CD4-positive, alpha-beta T cell (primary cell): ENCODE measurements around the gene SLC2A10. TPM values are rescaled to one million over a fixed set of nuclear protein-coding genes. Genes with fewer than 3 reads are reported as not detected.

ENCODE experiments used
- ATAC-seq: fragments of 200-7000 bp; cut with Tn5 transposase; one replicate; pipeline ENCODE4 v1.10.0; 2022; ENCODE audit warnings: mild to moderate bottlenecking; ENCODE audit not compliant: poor library complexity
- CTCF ChIA-PET: fragments of 350-600 bp; sonication (Branson Sonifier 250); formaldehyde crosslinking; loops from one replicate; lab custom pipeline; 2021; ENCODE audit warnings: antibody characterized with exemption, inconsistent platforms; lab: Charles Lee
- POLR2A ChIA-PET: fragments of 350-600 bp; sonication (Branson Sonifier 250); formaldehyde crosslinking; loops from one replicate; lab custom pipeline; 2021; ENCODE audit warnings: antibody characterized with exemption, inconsistent platforms; lab: Charles Lee
- DNase-seq, 14 experiments: peaks; one replicate each; pipeline ENCODE4 v3.0.0-alpha.2; 2013 to 2020; ENCODE audit warnings: mixed read lengths in 2 of 14
- H3K27ac ChIP-seq, 2 donors: one replicate each; pipeline versions ENCODE4 v1.5.1 to v1.7.0; 2013; ENCODE audit warnings: low read length in 2 of 2, low read depth in 1 of 2, mild to moderate bottlenecking in 1 of 2
- H3K27me3 ChIP-seq, 2 experiments: 1 replicate in 1 of 2; 2 replicates in 1 of 2; pipeline versions ENCODE4 v1.6.1 to v1.7.0; 2013; ENCODE audit warnings: low read length in 2 of 2, control low read depth in 1 of 2, mild to moderate bottlenecking in 1 of 2, moderate library complexity in 1 of 2; ENCODE audit not compliant: insufficient read depth in 2 of 2, control insufficient read depth in 1 of 2
- H3K36me3 ChIP-seq: one replicate; pipeline ENCODE4 v1.6.1; 2013; ENCODE audit warnings: low read length, control low read depth; ENCODE audit not compliant: insufficient read depth
- H3K4me1 ChIP-seq: one replicate; pipeline ENCODE4 v1.6.1; 2013; ENCODE audit warnings: low read length, control low read depth; ENCODE audit not compliant: insufficient read depth
- H3K4me3 ChIP-seq: one replicate; pipeline ENCODE4 v1.5.1; 2013; ENCODE audit warnings: mild to moderate bottlenecking, low read length, moderate library complexity
- H3K9me3 ChIP-seq, 2 experiments: 1 replicate in 1 of 2; 2 replicates in 1 of 2; pipeline versions ENCODE4 v1.6.1 to v1.7.0; 2013; ENCODE audit warnings: low read length in 2 of 2, mild to moderate bottlenecking in 2 of 2, control low read depth in 1 of 2, moderate library complexity in 1 of 2; ENCODE audit not compliant: control insufficient read depth in 1 of 2, insufficient read depth in 1 of 2
- H3K27ac Mint-ChIP-seq: one replicate; pipeline ENCODE4 v1.8.0; 2020; ENCODE audit warnings: mixed read lengths
- H3K27me3 Mint-ChIP-seq: one replicate; pipeline ENCODE4 v1.8.0; 2021; ENCODE audit warnings: mixed read lengths
- H3K36me3 Mint-ChIP-seq: one replicate; pipeline ENCODE4 v1.8.0; 2021; ENCODE audit warnings: low read depth, mixed read lengths
- H3K4me1 Mint-ChIP-seq: one replicate; pipeline ENCODE4 v1.8.0; 2021; ENCODE audit warnings: low read depth, mixed read lengths
- H3K4me3 Mint-ChIP-seq: one replicate; pipeline ENCODE4 v1.8.0; 2020; ENCODE audit warnings: mild to moderate bottlenecking, mixed read lengths
- H3K9me3 Mint-ChIP-seq: one replicate; pipeline ENCODE4 v1.8.0; 2020; ENCODE audit warnings: mixed read lengths
- CTCF ChIP-seq: fragments of 200-600 bp; IDR thresholded peaks from one replicate; pipeline ENCODE4 v1.8.0; 2022; ENCODE audit warnings: antibody characterized with exemption, mild to moderate bottlenecking
- intact Hi-C, 2 experiments: fragments of 100-400 bp; cut with DNase I in 1 of 2; cut with micrococcal nuclease in 1 of 2; formaldehyde crosslinking; loops; one replicate each; pipeline versions ENCODE4 v1.15.1 to v1.9.0; 2023 to 2025; cut with DNase I, micrococcal nuclease
- total RNA-seq, 174 experiments: library from RNA in 2 of 174; stranded (reverse) in 2 of 174; gene quantifications; one replicate each; pipeline ENCODE4 v1.2.3 and lab custom pipeline; 2021 to 2026

SLC2A10 gene
- total RNA-seq, 2 experiments from 2014 or later, result not detected

- peaks cover 5% of the 10 kb centered on the region for H3K4me1 Mint-ChIP-seq
- Histone ChIP-seq H3K27me3 (peaks cover 0 to 3% of the 10 kb centered on the region in 2 experiments), H3K27ac (no peak overlapping the region), H3K4me3 (no peak overlapping the region), H3K4me1 (peaks cover 9% of the 10 kb centered on the region), H3K9me3 (no peaks in the 10 kb centered on the region), H3K36me3 (no peaks in the 10 kb centered on the region)
- no peak overlapping the region for H3K4me3 Mint-ChIP-seq
- intact Hi-C loops, result loop anchor here in 1 of 2 experiments (10.0 kb wide), 1 partner anchor 628 kb away; no protein-coding TSS in a partner anchor
- ChIA-PET CTCF (no interaction called here), POLR2A (no interaction called here)
- H3K27me3 Mint-ChIP-seq, result peaks cover 18% of the 10 kb centered on the region
- H3K9me3 Mint-ChIP-seq, result no peaks in the 10 kb centered on the region
- no peaks in the 10 kb centered on the region for H3K36me3 Mint-ChIP-seq
- DNase-seq, result no peak
- no peak for ATAC-seq
- no peak overlapping the region for H3K27ac Mint-ChIP-seq
- TF ChIP-seq CTCF, result no peak
Measured at GRCh38 chr20:46757135-46757534, 47.7 kb downstream of the SLC2A10 start.

GRCh38 chr20:46757754-46758678 lies 48.6 kb downstream of the SLC2A10 start:
- ATAC-seq (peak; percentile 68), DNase-seq (peak; percentile 16 to 76 (median 34))
- CTCF ChIA-PET, result no interaction called here
- H3K27ac Mint-ChIP-seq, result no peak overlapping the region
- TF ChIP-seq CTCF, result peak; percentile 72
- Histone ChIP-seq H3K4me3 (no peak overlapping the region), H3K27me3 (peaks cover 0 to 3% of the 10 kb centered on the region in 2 experiments), H3K27ac (no peak overlapping the region), H3K9me3 (no peaks in the 10 kb centered on the region), H3K4me1 (peaks cover 9% of the 10 kb centered on the region), H3K36me3 (no peaks in the 10 kb centered on the region)
- H3K4me1 Mint-ChIP-seq, result peaks cover 5% of the 10 kb centered on the region
- peaks cover 19% of the 10 kb centered on the region for H3K27me3 Mint-ChIP-seq
- POLR2A ChIA-PET, result no interaction called here
- H3K4me3 Mint-ChIP-seq, result no peak overlapping the region
- no peaks in the 10 kb centered on the region for H3K36me3 Mint-ChIP-seq
- no peaks in the 10 kb centered on the region for H3K9me3 Mint-ChIP-seq
- intact Hi-C loops, result loop anchor here in 1 of 2 experiments (10.0 kb wide), 1 partner anchor 627 kb away; no protein-coding TSS in a partner anchor

- H3K4me3 Mint-ChIP-seq, result no peak overlapping the region
- ChIA-PET CTCF (no interaction called here), POLR2A (no interaction called here)
- no peaks in the 10 kb centered on the region for H3K9me3 Mint-ChIP-seq
- H3K9me3 ChIP-seq, result no peaks in the 10 kb centered on the region
- H3K27me3 ChIP-seq, result peaks cover 0 to 3% of the 10 kb centered on the region in 2 experiments
- TF ChIP-seq CTCF, result no peak
- ATAC-seq (no peak), DNase-seq (no peak)
- H3K36me3 ChIP-seq, result no peaks in the 10 kb centered on the region
- peaks cover 9% of the 10 kb centered on the region for H3K4me1 ChIP-seq
- no peak overlapping the region for H3K4me3 ChIP-seq
- H3K36me3 Mint-ChIP-seq, result no peaks in the 10 kb centered on the region
- peaks cover 21% of the 10 kb centered on the region for H3K27me3 Mint-ChIP-seq
- H3K27ac ChIP-seq, result no peak overlapping the region
- intact Hi-C loops, result loop anchor here in 1 of 2 experiments (10.0 kb wide), 1 partner anchor 626 kb away; no protein-coding TSS in a partner anchor
- no peak overlapping the region for H3K27ac Mint-ChIP-seq
- peaks cover 5% of the 10 kb centered on the region for H3K4me1 Mint-ChIP-seq
Measured at GRCh38 chr20:46758929-46759669, 49.6 kb downstream of the SLC2A10 start.
